ENCODE data around the gene MPLKIP. TPM values are rescaled to one million over a fixed set of nuclear protein-coding genes. Genes with fewer than 3 reads are reported as not detected.

The MPLKIP gene
- total RNA-seq, 2 experiments from 2014 or later: 14.3 to 14.9 TPM

GRCh38 chr7:40105879-40106473 lies 28.4 kb downstream of the MPLKIP start:
- Mint-ChIP-seq H3K27me3 (no peaks in the 10 kb centered on the region), H3K27ac (no peak overlapping the region), H3K9me3 (no peaks in the 10 kb centered on the region), H3K4me3 (no peak overlapping the region), H3K36me3 (ENCODE audit: low read depth) (no peaks in the 10 kb centered on the region), H3K4me1 (ENCODE audit: low read depth) (no peaks in the 10 kb centered on the region)
- no peaks in the 10 kb centered on the region for H3K9me3 ChIP-seq (ENCODE audit: control insufficient read depth in 1 of 2, insufficient read depth in 1 of 2, low read length in 2 of 2)
- H3K36me3 ChIP-seq (ENCODE audit: insufficient read depth, low read length): no peaks in the 10 kb centered on the region
- ATAC-seq (ENCODE audit: poor library complexity) (no peak), DNase-seq (no peak)
- no peaks in the 10 kb centered on the region for H3K27me3 ChIP-seq (ENCODE audit: control insufficient read depth in 1 of 2, insufficient read depth in 2 of 2, low read length in 2 of 2)
- TF ChIP-seq CTCF (IDR thresholded peaks at IDR 0.05): no peak
- H3K4me3 ChIP-seq (ENCODE audit: low read length): no peak overlapping the region
- intact Hi-C loops (cut with DNase I, micrococcal nuclease): no loop called here
- H3K4me1 ChIP-seq (ENCODE audit: insufficient read depth, low read length): no peaks in the 10 kb centered on the region
- H3K27ac ChIP-seq (ENCODE audit: low read depth in 1 of 2, low read length in 2 of 2): no peak overlapping the region
- ChIA-PET POLR2A (no interaction called here), CTCF (no interaction called here)

GRCh38 chr7:40102897-40103296 lies 31.5 kb downstream of the MPLKIP start:
- no peak for TF ChIP-seq CTCF (IDR thresholded peaks at IDR 0.05)
- Histone ChIP-seq H3K9me3 (ENCODE audit: control insufficient read depth in 1 of 2, insufficient read depth in 1 of 2, low read length in 2 of 2) (no peaks in the 10 kb centered on the region), H3K27ac (ENCODE audit: low read depth in 1 of 2, low read length in 2 of 2) (no peak overlapping the region), H3K4me3 (ENCODE audit: low read length) (no peak overlapping the region), H3K4me1 (ENCODE audit: insufficient read depth, low read length) (no peaks in the 10 kb centered on the region), H3K36me3 (ENCODE audit: insufficient read depth, low read length) (no peaks in the 10 kb centered on the region), H3K27me3 (ENCODE audit: control insufficient read depth in 1 of 2, insufficient read depth in 2 of 2, low read length in 2 of 2) (no peaks in the 10 kb centered on the region)
- DNase-seq (no peak), ATAC-seq (ENCODE audit: poor library complexity) (no peak)
- ChIA-PET CTCF (no interaction called here), POLR2A (no interaction called here)
- H3K27me3 Mint-ChIP-seq: no peaks in the 10 kb centered on the region
- peaks cover under 1% of the 10 kb centered on the region for H3K36me3 Mint-ChIP-seq (ENCODE audit: low read depth)
- intact Hi-C loops (cut with DNase I, micrococcal nuclease): no loop called here
- no peaks in the 10 kb centered on the region for H3K9me3 Mint-ChIP-seq
- H3K4me1 Mint-ChIP-seq (ENCODE audit: low read depth): peaks cover 1% of the 10 kb centered on the region
- no peak overlapping the region for H3K27ac Mint-ChIP-seq
- H3K4me3 Mint-ChIP-seq: no peak overlapping the region

- H3K36me3 Mint-ChIP-seq (ENCODE audit: low read depth): peaks cover 10% of the 10 kb centered on the region
- H3K27ac Mint-ChIP-seq: no peak overlapping the region
- no peak overlapping the region for H3K4me3 ChIP-seq (ENCODE audit: low read length)
- DNase-seq (no peak), ATAC-seq (ENCODE audit: poor library complexity) (no peak)
- H3K9me3 Mint-ChIP-seq: no peaks in the 10 kb centered on the region
- H3K4me1 Mint-ChIP-seq (ENCODE audit: low read depth): peaks cover 5% of the 10 kb centered on the region
- ChIA-PET CTCF (interaction anchor here (1.5 kb wide), 1 partner anchor 205 kb away, joined by 3 read pairs; no protein-coding TSS in a partner anchor), POLR2A (no interaction called here)
- intact Hi-C loops (cut with DNase I, micrococcal nuclease): no loop called here
- no peaks in the 10 kb centered on the region for H3K27me3 ChIP-seq (ENCODE audit: control insufficient read depth in 1 of 2, insufficient read depth in 2 of 2, low read length in 2 of 2)
- no peaks in the 10 kb centered on the region for H3K36me3 ChIP-seq (ENCODE audit: insufficient read depth, low read length)
- H3K9me3 ChIP-seq (ENCODE audit: control insufficient read depth in 1 of 2, insufficient read depth in 1 of 2, low read length in 2 of 2): no peaks in the 10 kb centered on the region
- no peaks in the 10 kb centered on the region for H3K4me1 ChIP-seq (ENCODE audit: insufficient read depth, low read length)
- no peak overlapping the region for H3K4me3 Mint-ChIP-seq
- TF ChIP-seq CTCF (IDR thresholded peaks at IDR 0.05): no peak
- no peaks in the 10 kb centered on the region for H3K27me3 Mint-ChIP-seq
- H3K27ac ChIP-seq (ENCODE audit: low read depth in 1 of 2, low read length in 2 of 2): no peak overlapping the region
Observed at GRCh38 chr7:40101201-40101600, 33.2 kb downstream of the MPLKIP start.
